ENCODE results near the gene SMCHD1.

- TF ChIP-seq CTCF (IDR thresholded peaks at IDR 0.05; ENCODE audit: borderline replicate concordance, extremely low read depth, low read length, poor library complexity, severe bottlenecking) (no peak), EZH2 (IDR thresholded peaks at IDR 0.05; ENCODE audit: borderline replicate concordance, low read depth, low read length, severe bottlenecking) (no peak)
Observed at GRCh38 chr18:2736823-2737222, 81.3 kb downstream of the SMCHD1 start.

Measured in DND-41 (cell line).